Smooth muscle cell (in vitro differentiated cells): ENCODE measurements around the gene PSMC2. TPM values are rescaled to one million over a fixed set of nuclear protein-coding genes. Genes with fewer than 3 reads are reported as not detected.

Source experiments
- DNase-seq: peaks from one replicate; lab custom pipeline; 2025; ENCODE audit not compliant: unreplicated experiment; lab: John Stamatoyannopoulos, UW
- H2AFZ ChIP-seq: fragments of 200-600 bp; sonication (generic); 2 replicates; pipeline ENCODE4 v1.6.0; 2016; ENCODE audit warnings: antibody characterized with exemption, low read depth, mild to moderate bottlenecking
- H3F3A ChIP-seq: fragments of 200-600 bp; sonication (generic); 2 replicates; pipeline ENCODE4 v1.6.0; 2017; ENCODE audit warnings: antibody characterized with exemption, low read depth
- H3K27ac ChIP-seq: fragments of 200-600 bp; sonication (generic); 2 replicates; pipeline ENCODE4 v1.5.1; 2016; ENCODE audit warnings: low read depth, mild to moderate bottlenecking
- H3K27me3 ChIP-seq: fragments of 200-600 bp; sonication (generic); 2 replicates; pipeline ENCODE4 v1.6.1; 2016; ENCODE audit warnings: low read depth, mild to moderate bottlenecking
- H3K36me3 ChIP-seq: fragments of 200-600 bp; sonication (generic); 2 replicates; pipeline ENCODE4 v1.5.1; 2016; ENCODE audit warnings: low read depth
- H3K4me1 ChIP-seq: fragments of 200-600 bp; sonication (generic); 2 replicates; pipeline ENCODE4 v1.5.1; 2016; ENCODE audit warnings: low read depth
- H3K4me2 ChIP-seq: fragments of 200-600 bp; sonication (generic); 2 replicates; pipeline ENCODE4 v1.6.0; 2016; ENCODE audit warnings: mild to moderate bottlenecking
- H3K4me3 ChIP-seq: fragments of 200-600 bp; sonication (generic); 2 replicates; pipeline ENCODE4 v1.5.1; 2016; ENCODE audit warnings: mild to moderate bottlenecking
- H3K79me2 ChIP-seq: fragments of 200-600 bp; sonication (generic); 2 replicates; pipeline ENCODE4 v1.6.0; 2016; ENCODE audit warnings: low read depth, mild to moderate bottlenecking
- H3K9ac ChIP-seq: fragments of 200-600 bp; sonication (generic); 2 replicates; pipeline ENCODE4 v1.6.0; 2016; ENCODE audit warnings: low read depth
- H3K9me3 ChIP-seq: fragments of 200-600 bp; sonication (generic); replicated peaks from 2 replicates; pipeline ENCODE4 v1.5.1; 2016; ENCODE audit warnings: low read depth
- H4K20me1 ChIP-seq: fragments of 200-600 bp; sonication (generic); 2 replicates; pipeline ENCODE4 v1.6.0; 2016; ENCODE audit warnings: low read depth
- CTCF ChIP-seq: fragments of 200-600 bp; sonication (generic); IDR thresholded peaks from 2 replicates; pipeline ENCODE4 v1.5.1; 2017; ENCODE audit warnings: borderline replicate concordance, mild to moderate bottlenecking, antibody characterized with exemption; ENCODE audit not compliant: insufficient read depth, poor library complexity, severe bottlenecking
- WGBS: methylation state at CpG from one replicate; pipeline ENCODE4 v1.1.7; 2016; ENCODE audit warnings: low lambda C conversion rate; 5-methylcytosine and 5-hydroxymethylcytosine counted together
- polyA plus RNA-seq: library from polyadenylated mRNA; unstranded; fragments of >200 nt; fragmentation: Nextera tagmentation; extraction: Ambion mirVana; gene quantifications from 2 replicates; pipeline ENCODE4 v1.2.1, GENCODE V29; 2016
- total RNA-seq: library from RNA; depleted of rRNA; stranded (reverse); fragments of >200 nt; gene quantifications from 2 replicates; pipeline ENCODE4 v1.2.3, GENCODE V29; 2014

Gene PSMC2
- total and polyA plus RNA-seq, 2 experiments from 2014 or later, result 129 to 150 TPM

DNA sequence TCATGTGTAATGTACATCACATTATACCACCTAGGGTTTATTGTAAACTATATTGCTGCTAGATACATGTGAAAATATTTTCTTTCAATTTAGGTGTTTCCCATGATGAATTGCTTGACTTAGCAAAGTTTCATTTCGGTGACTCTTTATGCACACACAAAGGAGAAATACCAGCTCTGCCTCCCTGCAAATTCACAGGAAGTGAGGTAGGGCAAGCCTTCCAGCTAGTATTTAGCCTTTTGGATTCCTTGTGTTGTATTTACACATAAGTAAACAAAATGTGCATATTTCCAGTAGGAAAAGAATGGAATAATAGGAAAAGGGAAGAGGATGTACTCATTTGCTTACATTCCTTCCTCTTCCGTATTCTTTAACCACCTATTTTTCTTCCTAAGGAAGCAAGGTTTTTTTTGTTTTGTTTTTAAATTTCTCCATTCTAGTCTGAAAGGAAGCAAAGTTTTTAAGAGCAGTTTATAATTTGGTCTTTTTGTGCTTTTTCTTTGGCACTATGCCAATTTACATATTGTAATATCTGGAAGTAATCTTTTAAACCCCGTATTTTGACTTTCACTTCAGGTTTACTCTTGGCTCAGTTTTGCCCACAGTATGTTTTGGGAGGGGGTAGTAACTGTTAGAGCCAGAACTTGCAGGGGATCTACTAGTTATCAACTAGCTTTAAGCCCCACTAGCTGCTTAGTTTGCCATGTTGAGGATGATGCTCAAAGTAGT is 39.8 kb upstream of the PSMC2 start:
- Histone ChIP-seq H4K20me1 (peaks cover 23% of the 10 kb centered on the region), H3K36me3 (peaks cover 54% of the 10 kb centered on the region), H3K9ac (no peak overlapping the region), H3K27me3 (no peaks in the 10 kb centered on the region), H3K27ac (no peak overlapping the region), H3K9me3 (no peaks in the 10 kb centered on the region), H3K79me2 (peaks cover 2% of the 10 kb centered on the region), H3K4me1 (no peaks in the 10 kb centered on the region), H3F3A (peaks cover 12% of the 10 kb centered on the region), H3K4me3 (no peak overlapping the region), H3K4me2 (no peak overlapping the region), H2AFZ (no peak overlapping the region)
- DNase-seq, result no peak
- TF ChIP-seq CTCF, result no peak
- 93% methylated on average over 3 of the region's 3 CpGs for WGBS

GRCh38 chr7:103314852-103315251 is 32.6 kb upstream of the PSMC2 start:
- Histone ChIP-seq H3F3A (peaks cover 21% of the 10 kb centered on the region), H3K4me1 (no peaks in the 10 kb centered on the region), H4K20me1 (peaks cover 6% of the 10 kb centered on the region), H3K36me3 (peaks cover 71% of the 10 kb centered on the region), H3K79me2 (no peaks in the 10 kb centered on the region), H3K9ac (no peak overlapping the region), H3K9me3 (no peaks in the 10 kb centered on the region), H3K4me3 (no peak overlapping the region), H3K27me3 (no peaks in the 10 kb centered on the region), H3K27ac (no peak overlapping the region), H3K4me2 (no peak overlapping the region), H2AFZ (no peak overlapping the region)
- 93% methylated on average over 2 of the region's 2 CpGs for WGBS
- no peak for TF ChIP-seq CTCF
- DNase-seq, result no peak

DNA sequence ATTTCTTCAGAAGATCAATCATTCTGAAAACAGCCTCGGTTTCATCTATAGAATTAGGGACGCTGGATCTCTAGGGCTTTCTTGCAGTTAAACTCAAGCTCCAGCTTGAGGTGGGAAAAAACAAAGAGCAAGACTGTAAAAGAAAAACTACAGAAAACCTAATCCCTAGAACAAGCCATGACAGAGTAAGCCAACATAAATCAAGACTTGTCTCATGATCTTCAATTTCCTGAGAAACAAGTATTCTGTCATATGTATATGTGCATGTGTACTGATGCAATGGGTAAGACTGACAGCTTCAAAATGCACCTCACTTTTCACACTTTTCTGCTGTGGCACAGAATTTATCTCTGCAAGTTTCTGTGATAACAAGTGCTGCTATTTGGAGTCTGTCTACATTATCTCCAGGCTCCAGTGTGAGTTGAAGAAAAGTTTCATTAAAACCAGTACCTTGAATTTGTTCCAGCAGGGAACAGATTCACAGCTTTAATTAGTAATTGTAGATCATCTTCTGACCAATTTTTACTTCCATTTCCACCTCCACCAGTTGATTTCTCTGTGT is 31.0 kb upstream of the PSMC2 start:
- no peaks in the 10 kb centered on the region for H4K20me1 ChIP-seq
- 97% methylated on average over 2 of the region's 2 CpGs for WGBS
- peaks cover 65% of the 10 kb centered on the region for H3K36me3 ChIP-seq
- no peak overlapping the region for H3K4me3 ChIP-seq
- DNase-seq, result no peak
- no peaks in the 10 kb centered on the region for H3K4me1 ChIP-seq
- no peaks in the 10 kb centered on the region for H3K27me3 ChIP-seq
- H3K4me2 ChIP-seq, result no peak overlapping the region
- no peaks in the 10 kb centered on the region for H3K79me2 ChIP-seq
- no peak overlapping the region for H3K9ac ChIP-seq
- H3K9me3 ChIP-seq, result no peaks in the 10 kb centered on the region
- peaks cover 18% of the 10 kb centered on the region for H3F3A ChIP-seq
- no peak overlapping the region for H3K27ac ChIP-seq
- TF ChIP-seq CTCF, result no peak
- H2AFZ ChIP-seq, result no peak overlapping the region

DNA sequence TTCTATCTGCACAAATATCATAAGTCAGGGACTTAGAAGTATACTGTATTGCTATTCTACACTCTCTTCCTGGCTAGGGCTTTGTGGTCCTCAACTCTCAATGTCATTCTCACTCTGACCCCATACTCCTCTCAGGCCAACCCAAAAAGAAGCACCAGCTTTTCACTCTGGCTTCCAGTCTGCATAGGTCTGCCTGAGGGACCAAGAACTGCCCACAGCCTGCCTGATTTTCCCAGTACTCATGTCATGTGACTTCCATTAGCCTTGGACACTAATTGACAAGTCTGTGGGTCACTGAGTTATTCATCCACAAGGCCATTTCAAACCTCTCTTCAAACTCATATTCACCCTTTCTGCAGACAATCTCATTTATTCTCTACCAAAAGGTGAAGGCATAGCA is 30.4 kb upstream of the PSMC2 start:
- Histone ChIP-seq H3K27me3 (no peaks in the 10 kb centered on the region), H3K27ac (no peak overlapping the region), H3F3A (peaks cover 13% of the 10 kb centered on the region), H2AFZ (no peak overlapping the region), H3K36me3 (peaks cover 60% of the 10 kb centered on the region), H4K20me1 (no peaks in the 10 kb centered on the region), H3K9ac (no peak overlapping the region), H3K4me3 (no peak overlapping the region), H3K4me1 (no peaks in the 10 kb centered on the region), H3K4me2 (no peak overlapping the region), H3K79me2 (no peaks in the 10 kb centered on the region), H3K9me3 (no peaks in the 10 kb centered on the region)
- no peak for TF ChIP-seq CTCF
- no peak for DNase-seq
